GM18870 (cell line): ENCODE results near the gene NPAS1.
"Not testable (repeated sequence)": the region's sequence is repeated elsewhere in the genome, so short reads cannot be mapped to it uniquely, and the experiment has no call there.

Experiments
- ATAC-seq: cut with Tn5 transposase; IDR thresholded peaks from one replicate; pipeline ENCODE4 v1.9.1; 2021; ENCODE audit warnings: moderate library complexity; ENCODE audit not compliant: unreplicated experiment

Gene NPAS1

GRCh38 chr19:46990991-46991676 lies 28.5 kb upstream of the NPAS1 start:
- no peak for ATAC-seq

GRCh38 chr19:46992699-46993535 lies 26.7 kb upstream of the NPAS1 start:
- no peak for ATAC-seq

- no peak for ATAC-seq
Observed at GRCh38 chr19:46993622-46994021, 26.0 kb upstream of the NPAS1 start.

- no peak for ATAC-seq
Observed at GRCh38 chr19:46994141-46994686, 25.4 kb upstream of the NPAS1 start.

- no peak for ATAC-seq
Observed at GRCh38 chr19:46995492-46995891, 24.1 kb upstream of the NPAS1 start.

- no peak for ATAC-seq
Observed at GRCh38 chr19:46998445-46999125, 21.1 kb upstream of the NPAS1 start.

- no peak for ATAC-seq
Observed at GRCh38 chr19:46999377-46999776, 20.3 kb upstream of the NPAS1 start.

- no peak for ATAC-seq
Observed at GRCh38 chr19:46999878-47000277, 19.8 kb upstream of the NPAS1 start.

GRCh38 chr19:47000373-47000772 lies 19.3 kb upstream of the NPAS1 start:
- no peak for ATAC-seq

- no peak for ATAC-seq
Observed at GRCh38 chr19:47001584-47001983, 18.1 kb upstream of the NPAS1 start.

- no peak for ATAC-seq
Observed at GRCh38 chr19:47002106-47002766, 17.4 kb upstream of the NPAS1 start.

GRCh38 chr19:47002853-47003610 lies 16.6 kb upstream of the NPAS1 start:
- no peak for ATAC-seq

- no peak for ATAC-seq
Observed at GRCh38 chr19:47003611-47004465, 15.8 kb upstream of the NPAS1 start.

- ATAC-seq = no peak
Observed at GRCh38 chr19:47005164-47005641, 14.4 kb upstream of the NPAS1 start.

GRCh38 chr19:47005873-47006272 lies 13.8 kb upstream of the NPAS1 start:
- no peak for ATAC-seq

- ATAC-seq = no peak
Observed at GRCh38 chr19:47006496-47006895, 13.1 kb upstream of the NPAS1 start.

GRCh38 chr19:47010549-47010948 lies 9.1 kb upstream of the NPAS1 start:
- not testable (repeated sequence) for ATAC-seq

GRCh38 chr19:47012617-47013016 lies 7.0 kb upstream of the NPAS1 start:
- no peak for ATAC-seq

GRCh38 chr19:47013041-47013517 lies 6.6 kb upstream of the NPAS1 start:
- no peak for ATAC-seq
